Measurements from ENCODE around the gene SPECC1.

The SPECC1 gene

GRCh38 chr17:20278805-20279204 is 269.6 kb downstream of the SPECC1 start:
- no peak for DNase-seq

GRCh38 chr17:20279631-20280030 is 270.5 kb downstream of the SPECC1 start:
- DNase-seq, result no peak

GRCh38 chr17:20280051-20280450 is 270.9 kb downstream of the SPECC1 start:
- DNase-seq, result no peak

DNA sequence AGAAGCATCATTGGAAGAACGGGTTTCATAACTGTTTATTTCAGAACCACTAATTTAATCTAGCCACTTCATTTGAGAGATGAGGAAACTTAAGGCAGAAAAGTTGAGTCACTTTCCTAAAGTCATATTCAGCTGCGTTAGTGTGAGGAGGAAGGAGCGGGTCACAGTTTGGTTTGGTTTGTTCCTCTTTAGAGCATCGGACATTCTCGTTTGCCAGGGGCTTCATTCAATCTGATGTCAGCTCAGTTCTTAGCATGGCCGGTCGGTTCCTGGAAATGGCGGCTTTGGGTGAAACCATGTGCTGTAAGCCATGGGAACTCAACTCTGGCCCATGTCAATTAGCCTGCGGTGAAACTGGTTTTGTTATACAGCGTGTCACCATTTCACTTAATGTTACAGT is 271.7 kb downstream of the SPECC1 start:
- DNase-seq, result peak; percentile 88 to 92

- DNase-seq, result peak; percentile 98 to 99
Observed at GRCh38 chr17:20281860-20282259, 272.7 kb downstream of the SPECC1 start.

DNA sequence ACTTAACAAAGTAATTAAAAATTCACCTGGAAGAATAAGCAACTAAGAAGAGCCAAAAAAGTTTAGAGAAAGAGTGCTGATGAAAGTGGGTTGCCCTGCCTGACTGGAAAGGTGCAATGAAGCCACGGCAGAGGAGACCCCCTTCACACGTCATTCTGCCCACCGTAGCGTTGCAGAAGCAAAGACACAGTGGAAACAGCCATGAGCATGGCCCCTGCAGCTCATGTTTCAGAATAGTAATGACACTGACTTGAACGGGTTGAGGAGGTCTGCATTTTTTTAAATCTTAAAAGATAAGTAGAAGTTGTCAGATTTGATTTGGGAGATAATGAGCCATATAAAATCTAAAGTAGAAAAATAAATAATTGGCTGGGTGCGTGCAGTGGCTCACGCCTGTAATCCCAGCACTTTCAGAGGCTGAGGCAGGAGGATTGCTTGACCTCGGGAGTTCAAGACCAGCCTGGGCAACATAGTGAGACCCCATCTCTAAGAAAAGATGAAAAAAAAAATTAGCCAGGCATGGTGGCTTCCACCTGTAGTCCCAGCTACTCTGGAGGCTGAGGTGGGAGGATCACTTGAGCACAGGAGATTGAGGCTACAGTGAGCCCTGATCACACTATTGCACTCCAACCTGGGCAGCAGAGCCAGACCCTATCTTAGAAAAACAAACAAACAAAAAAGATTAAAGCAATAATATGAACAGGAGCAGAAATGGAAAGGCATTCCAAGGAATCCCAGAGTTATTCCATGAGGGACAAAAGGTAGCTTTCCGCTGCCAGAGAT is 273.6 kb downstream of the SPECC1 start:
- no peak for DNase-seq

DNA sequence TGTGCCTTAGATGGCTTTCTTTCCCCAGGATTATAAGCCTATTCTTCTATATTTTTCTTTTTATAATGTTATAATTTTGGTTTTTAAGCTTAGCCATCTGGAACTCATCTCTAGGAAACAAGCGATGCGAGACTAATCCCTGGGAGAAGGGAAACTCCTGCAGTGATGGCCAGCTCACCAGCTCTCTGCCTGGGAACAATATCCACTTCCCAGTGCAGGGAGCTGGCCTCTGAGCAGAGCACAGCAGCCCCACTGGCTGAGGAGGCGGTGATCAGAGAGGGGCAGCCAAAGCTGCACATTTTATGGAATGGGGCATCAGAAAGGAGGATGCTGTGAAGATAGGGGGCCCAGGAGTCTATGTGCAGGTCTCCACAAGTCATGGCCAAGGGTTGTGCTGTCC is 274.9 kb downstream of the SPECC1 start:
- no peak for DNase-seq

DNA sequence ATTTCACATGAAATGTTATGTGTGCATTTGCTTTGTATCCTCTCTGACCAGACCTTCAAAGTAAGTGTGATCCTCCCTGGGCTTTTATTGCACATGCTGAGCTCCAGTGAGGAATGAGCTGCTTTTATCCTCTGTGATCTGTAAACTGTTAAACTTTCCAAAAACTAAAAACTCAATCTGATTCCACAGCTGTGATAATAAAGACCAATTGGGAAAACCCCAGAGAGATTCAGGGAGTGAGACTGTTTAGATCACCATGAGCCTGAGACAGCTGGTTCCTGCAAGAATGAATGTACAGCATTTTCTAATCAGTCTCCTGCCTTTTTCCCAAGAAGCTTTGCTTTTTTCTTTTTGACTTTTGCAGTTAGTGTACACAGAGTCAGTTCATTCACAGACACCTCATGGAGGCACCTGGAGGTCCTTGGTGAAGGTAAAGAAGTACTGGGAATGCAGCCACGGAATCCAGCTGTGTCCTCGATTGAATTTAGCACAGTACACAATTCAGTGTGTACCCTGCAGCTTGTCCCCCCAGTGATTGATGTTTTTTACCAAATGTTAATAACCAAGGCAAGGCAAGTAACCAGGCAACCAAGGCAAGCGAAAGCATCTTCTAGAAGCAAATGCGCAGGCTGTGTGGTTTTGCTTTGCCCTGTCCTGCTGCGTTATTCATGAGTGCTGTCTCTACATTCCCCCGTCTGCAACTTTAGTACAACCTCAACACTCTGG is 275.6 kb downstream of the SPECC1 start:
- no peak for DNase-seq

DNA sequence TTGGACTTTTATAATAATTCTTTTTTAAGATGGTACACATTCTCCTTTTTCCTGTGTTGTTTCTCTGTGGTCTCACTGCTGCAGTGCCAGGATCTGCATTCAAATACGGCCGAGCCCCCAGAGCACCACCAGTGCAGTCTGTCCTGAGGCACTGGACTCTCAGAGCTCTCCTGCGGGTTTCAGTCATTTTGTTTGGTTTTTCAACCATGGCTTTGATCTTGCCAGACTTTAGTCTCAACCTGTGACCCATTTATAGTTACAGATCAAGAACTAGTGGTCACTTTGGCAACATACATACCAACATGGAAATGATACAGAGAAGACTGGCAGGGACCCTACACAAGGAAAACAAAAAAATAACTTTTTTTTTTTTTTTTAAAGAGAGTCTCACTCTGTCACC is 280.8 kb downstream of the SPECC1 start:
- DNase-seq, result no peak

DNA sequence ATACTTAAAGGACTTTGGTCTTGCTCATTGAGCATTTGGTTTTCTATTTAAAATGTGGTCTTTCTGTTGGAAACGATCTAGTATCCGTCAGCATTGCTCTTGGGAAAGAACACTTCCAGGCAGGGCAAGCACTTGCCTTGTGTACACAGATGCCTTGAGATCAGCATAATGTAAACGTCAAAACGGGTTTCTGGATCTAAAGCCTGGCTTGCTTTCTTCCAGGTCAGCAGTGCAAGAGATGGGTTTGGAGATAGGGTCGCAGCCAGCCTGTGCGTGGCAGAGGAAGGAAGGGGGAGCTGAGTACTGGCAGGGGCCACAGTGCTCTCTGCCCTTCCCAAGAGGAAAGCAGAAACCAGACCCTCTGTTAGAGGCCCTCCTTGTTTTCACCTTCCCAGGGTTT is 282.7 kb downstream of the SPECC1 start:
- no peak for DNase-seq

DNA sequence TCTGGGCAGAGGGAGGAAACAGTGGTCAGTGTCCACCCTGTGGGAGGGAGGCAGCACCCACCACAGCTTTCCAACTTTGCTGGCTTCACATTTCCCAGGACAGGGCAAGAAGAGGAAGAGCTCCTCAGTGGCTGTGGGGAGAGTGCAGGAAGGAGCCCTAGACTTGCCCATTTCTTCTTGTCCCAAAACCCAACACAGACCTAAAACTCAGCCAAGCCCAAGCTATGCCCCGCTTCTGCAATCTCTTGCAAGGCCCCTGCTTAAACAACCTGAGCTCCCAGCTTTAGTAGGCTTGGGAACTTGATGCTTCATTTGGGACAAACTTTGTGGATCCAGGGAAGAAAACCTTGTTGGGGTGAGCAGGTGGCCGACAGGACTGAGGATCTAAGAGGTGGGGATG is 284.3 kb downstream of the SPECC1 start:
- peak in 1 of 2 donors; percentile 18 for DNase-seq

- DNase-seq, result no peak
Observed at GRCh38 chr17:20294120-20294519, 285.0 kb downstream of the SPECC1 start.

DNA sequence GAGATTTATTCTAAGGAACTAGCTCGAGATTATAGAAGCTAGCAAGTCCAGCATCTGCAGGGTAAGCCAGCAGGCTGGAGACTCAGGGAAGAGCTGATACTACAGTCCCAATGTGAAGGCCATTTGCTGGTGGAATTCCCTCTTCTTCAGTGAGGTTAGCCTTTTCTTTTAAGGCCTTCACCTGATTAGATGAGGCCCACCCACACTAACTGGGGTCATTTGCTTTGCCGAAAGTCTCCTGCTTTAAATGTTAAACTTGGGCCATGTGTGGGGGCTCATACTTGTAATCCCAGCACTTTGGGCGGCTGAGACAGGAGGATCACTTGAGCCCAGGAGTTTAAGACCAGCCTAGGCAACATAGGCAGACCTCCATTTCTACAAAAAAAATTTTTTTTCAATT is 289.9 kb downstream of the SPECC1 start:
- DNase-seq, result no peak

DNA sequence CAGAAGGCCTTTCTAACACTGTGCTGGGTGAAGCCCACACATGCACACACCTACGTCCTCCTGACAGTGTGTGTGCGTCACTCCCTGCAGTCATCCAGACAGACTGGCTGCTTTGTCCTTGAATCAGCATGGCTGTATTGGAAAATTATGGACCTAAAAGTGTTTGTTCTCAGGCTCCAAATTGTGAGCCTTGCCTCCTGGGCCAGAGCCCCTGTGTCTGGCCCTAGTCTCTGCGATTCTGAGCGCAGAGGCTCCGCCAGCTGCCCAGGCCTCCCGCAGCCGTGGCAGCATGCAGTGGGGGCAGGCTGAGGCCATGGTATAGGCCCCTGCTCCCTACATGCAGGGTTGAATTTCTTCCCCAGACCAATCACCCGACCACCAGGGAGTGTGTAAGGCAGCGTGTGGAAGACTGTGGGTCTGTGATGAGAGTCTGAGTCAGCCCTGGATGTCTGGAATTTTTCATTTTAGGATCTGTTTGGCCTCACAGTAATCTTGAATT is 291.3 kb downstream of the SPECC1 start:
- no peak for DNase-seq

DNA sequence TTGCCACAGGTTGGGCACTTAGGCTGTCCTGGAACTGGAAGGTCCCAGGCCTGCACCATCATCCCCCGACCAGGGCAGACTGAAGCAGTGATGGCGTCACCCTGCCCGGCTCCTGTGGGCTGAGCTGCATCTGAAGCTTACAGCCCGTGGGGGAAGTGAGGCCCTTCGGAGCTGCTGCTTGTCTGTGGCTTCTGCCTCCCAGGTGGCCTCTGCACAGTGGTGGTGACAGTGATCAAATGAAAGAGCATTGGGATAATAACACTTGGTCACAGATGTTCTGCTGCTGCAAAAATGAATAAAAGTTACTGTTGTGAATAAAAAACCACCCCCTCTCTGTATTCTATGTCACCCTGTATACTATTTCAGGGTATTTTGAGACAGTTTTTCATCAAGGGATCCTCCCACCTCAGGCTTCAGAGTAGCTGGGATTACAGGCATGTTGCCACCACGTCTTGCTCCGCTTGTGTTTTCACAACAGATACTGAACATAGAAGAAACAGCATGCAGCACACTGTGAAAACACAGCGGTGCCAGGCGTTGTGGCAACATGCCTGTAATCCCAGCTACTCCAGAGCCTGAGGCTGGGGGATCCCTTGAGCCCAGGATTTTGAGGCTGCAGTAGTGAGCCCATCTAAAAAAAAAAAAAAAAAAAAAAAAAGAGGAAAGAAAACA is 293.2 kb downstream of the SPECC1 start:
- DNase-seq, result no peak

DNA sequence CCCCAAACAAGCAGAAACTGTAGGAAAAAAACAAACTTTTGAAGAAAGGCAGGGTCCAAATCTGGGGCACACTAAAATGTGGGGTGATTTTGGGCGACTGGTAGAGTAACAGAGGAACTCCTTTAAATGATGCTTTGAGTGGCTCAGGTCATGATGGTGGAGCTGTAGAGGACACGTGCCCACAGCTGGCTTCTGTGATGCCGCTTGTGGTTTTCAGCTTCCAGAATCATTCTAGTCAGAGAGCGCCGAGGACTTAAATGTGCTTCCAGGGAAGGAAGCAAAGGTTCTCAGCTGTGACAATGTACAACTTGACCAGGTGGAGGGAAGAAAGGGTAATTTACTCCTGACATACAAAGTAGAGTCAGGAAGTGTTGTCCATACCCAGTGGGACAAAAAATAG is 295.8 kb downstream of the SPECC1 start:
- no peak for DNase-seq

GRCh38 chr17:20306924-20307323 is 297.8 kb downstream of the SPECC1 start:
- DNase-seq, result no peak

DNA sequence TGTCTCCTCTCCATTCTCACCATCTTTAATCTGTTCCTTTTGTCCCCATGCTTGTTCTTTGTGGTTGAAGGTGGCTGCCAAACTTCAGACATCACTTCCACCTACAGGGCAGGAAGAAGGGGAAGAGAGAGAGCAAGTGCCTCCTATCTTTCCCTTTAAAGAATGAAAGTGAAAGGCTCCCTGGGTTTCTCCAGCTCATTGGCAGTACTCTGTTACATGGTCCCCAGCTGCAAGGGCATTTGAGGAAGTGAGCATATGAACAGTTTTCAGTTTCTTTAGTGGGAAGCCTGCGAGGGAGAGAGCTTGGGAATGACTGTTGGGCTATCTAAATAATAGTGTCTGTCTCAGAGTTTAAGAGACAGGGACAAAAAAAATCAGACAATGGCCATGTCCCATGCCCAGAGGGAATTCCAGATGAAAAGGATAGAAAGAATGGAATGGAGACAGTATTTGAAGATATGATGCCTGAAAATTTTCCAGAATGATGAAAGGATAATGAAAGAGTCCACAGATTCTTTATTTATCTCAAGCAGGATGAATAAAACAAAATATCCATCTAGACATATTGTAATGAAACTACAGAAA is 298.3 kb downstream of the SPECC1 start:
- peak; percentile 2 to 49 for DNase-seq

GRCh38 chr17:20310481-20310880 is 301.3 kb downstream of the SPECC1 start:
- no peak for DNase-seq

DNA sequence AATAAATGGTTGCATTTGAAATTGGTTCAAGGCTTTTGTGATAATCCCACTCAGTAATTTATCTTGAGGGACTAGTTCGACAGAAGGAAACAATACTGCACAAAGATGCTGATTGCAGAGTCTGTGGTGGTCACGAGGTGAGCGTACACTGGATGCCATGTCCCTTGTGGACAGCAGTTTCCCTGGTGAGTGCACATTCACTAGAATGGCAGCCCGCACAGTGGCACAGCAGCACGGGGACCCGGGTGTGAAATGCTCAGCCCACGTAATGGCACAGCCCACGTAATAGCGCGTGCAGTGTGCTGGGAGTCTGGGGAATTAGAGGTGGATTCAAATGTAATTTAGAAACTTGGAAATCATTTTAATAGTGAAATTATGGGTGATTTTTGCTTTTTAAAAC is 304.1 kb downstream of the SPECC1 start:
- no peak for DNase-seq

DNA sequence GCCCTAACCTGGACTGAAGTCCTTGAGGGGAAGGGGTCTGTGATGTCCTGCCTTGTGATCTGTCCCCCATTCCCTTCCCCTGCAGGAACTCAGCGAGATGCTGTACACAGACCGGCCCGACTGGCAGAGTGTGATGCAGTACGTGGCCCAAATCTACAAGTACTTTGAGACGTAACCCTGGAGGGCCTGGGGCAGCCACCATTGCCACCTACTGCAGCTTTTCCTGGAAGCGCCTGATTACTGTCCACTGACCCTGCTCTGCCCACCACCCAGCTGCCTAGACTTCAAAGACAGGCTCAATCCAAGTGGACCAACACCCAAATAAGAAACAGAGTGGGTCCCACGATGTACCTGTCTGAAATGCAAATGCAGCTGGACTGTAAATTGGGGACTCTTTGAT is 304.7 kb downstream of the SPECC1 start:
- DNase-seq, result no peak

GRCh38 chr17:20314834-20315233 is 305.7 kb downstream of the SPECC1 start:
- DNase-seq, result no peak

GRCh38 chr17:20315311-20315710 is 306.2 kb downstream of the SPECC1 start:
- DNase-seq, result no peak
